ENCODE data around the gene RPTOR. TPM values are rescaled to one million over a fixed set of nuclear protein-coding genes. Genes with fewer than 3 reads are reported as not detected.

Gene RPTOR
- total RNA-seq, 4 donors from 2014 or later: 18.7 to 35.4 (median 21.0) TPM

- TF ChIP-seq CTCF (IDR thresholded peaks at IDR 0.05; ENCODE audit: low read depth): no peak
Observed at GRCh38 chr17:80703142-80703478, 158.5 kb downstream of the RPTOR start.

- no peak for TF ChIP-seq CTCF (IDR thresholded peaks at IDR 0.05; ENCODE audit: low read depth)
Observed at GRCh38 chr17:80704381-80704819, 159.8 kb downstream of the RPTOR start.

- TF ChIP-seq CTCF (IDR thresholded peaks at IDR 0.05; ENCODE audit: low read depth): no peak
Observed at GRCh38 chr17:80704894-80705293, 160.3 kb downstream of the RPTOR start.

GRCh38 chr17:80705988-80706387 lies 161.3 kb downstream of the RPTOR start:
- TF ChIP-seq CTCF (IDR thresholded peaks at IDR 0.05; ENCODE audit: low read depth): no peak

- TF ChIP-seq CTCF (IDR thresholded peaks at IDR 0.05; ENCODE audit: low read depth): no peak
Observed at GRCh38 chr17:80706463-80706867, 161.8 kb downstream of the RPTOR start.

GRCh38 chr17:80708480-80708879 lies 163.8 kb downstream of the RPTOR start:
- no peak for TF ChIP-seq CTCF (IDR thresholded peaks at IDR 0.05; ENCODE audit: low read depth)

GRCh38 chr17:80709090-80709695 lies 164.6 kb downstream of the RPTOR start:
- no peak for TF ChIP-seq CTCF (IDR thresholded peaks at IDR 0.05; ENCODE audit: low read depth)
